GM12892 (cell line): ENCODE measurements around the gene NUDT8.
"Not testable (repeated sequence)": the region's sequence is repeated elsewhere in the genome, so short reads cannot be mapped to it uniquely, and the experiment has no call there.

Experiments used
- POLR2A ChIP-seq: IDR thresholded peaks from 2 replicates; pipeline ENCODE4 v1.6.1; 2011; ENCODE audit warnings: low read depth, low read length, control low read depth
- POLR2AphosphoS5 ChIP-seq: IDR thresholded peaks from 2 replicates; pipeline ENCODE4 v1.6.1; 2011; ENCODE audit warnings: low read depth, low read length, control low read depth

DNA sequence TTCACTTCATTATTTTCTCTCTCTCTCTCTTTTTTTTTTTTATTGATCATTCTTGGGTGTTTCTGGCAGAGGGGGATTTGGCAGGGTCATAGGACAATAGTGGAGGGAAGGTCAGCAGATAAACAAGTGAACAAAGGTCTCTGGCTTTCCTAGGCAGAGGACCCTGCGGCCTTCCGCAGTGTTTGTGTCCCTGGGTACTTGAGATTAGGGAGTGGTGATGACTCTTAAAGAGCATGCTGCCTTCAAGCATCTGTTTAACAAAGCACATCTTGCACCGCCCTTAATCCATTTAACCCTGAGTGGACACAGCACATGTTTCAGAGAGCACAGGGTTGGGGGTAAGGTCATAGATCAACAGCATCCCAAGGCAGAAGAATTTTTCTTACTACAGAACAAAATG is 32.3 kb downstream of the NUDT8 start:
- not testable (repeated sequence) for TF ChIP-seq POLR2A, POLR2AphosphoS5
